ENCODE measurements around the gene TTYH1. TPM values are rescaled to one million over a fixed set of nuclear protein-coding genes. Genes with fewer than 3 reads are reported as not detected.

The TTYH1 gene
- total RNA-seq, 2 donors from 2014 or later, result 1.0 to 2.0 TPM

- peak; percentile 48 for DNase-seq
- WGBS, 2 experiments (ENCODE audit: insufficient coverage in 1 of 2, insufficient read length in 1 of 2), result 92 to 93% methylated on average over 14 to 15 of the region's 15 CpGs
- no peaks in the 10 kb centered on the region for H3K9me3 ChIP-seq (ENCODE audit: control insufficient read depth, low read length)
- H3K27ac ChIP-seq (ENCODE audit: low read depth, low read length), result no peak overlapping the region
- Mint-ChIP-seq H3K4me1 (no peaks in the 10 kb centered on the region), H3K4me3 (peak overlapping the region; percentile 68), H3K9me3 (peaks cover 7% of the 10 kb centered on the region), H3K36me3 (ENCODE audit: low read depth) (peaks cover 37% of the 10 kb centered on the region), H3K27me3 (ENCODE audit: insufficient read depth) (peaks cover 17% of the 10 kb centered on the region), H3K27ac (no peak overlapping the region)
- no peaks in the 10 kb centered on the region for H3K27me3 ChIP-seq (ENCODE audit: control insufficient read depth, insufficient read depth, low read length, poor library complexity, severe bottlenecking)
- H3K36me3 ChIP-seq (ENCODE audit: control insufficient read depth, insufficient read depth, low read length), result peaks cover 39% of the 10 kb centered on the region
- H3K9ac ChIP-seq (ENCODE audit: extremely low read depth, low read length, poor library complexity, severe bottlenecking), result no peak overlapping the region
- TF ChIP-seq CTCF (conservative IDR thresholded peaks at IDR 0.05), result no peak
- H3K4me3 ChIP-seq (ENCODE audit: low read length), result peak overlapping the region; percentile 82
- H3K4me1 ChIP-seq (ENCODE audit: control insufficient read depth, insufficient read depth, low read length), result no peaks in the 10 kb centered on the region
Observed at GRCh38 chr19:54462047-54462654, 46.9 kb downstream of the TTYH1 start.

GRCh38 chr19:54462655-54463530 lies 47.6 kb downstream of the TTYH1 start:
- H3K27me3 ChIP-seq (ENCODE audit: control insufficient read depth, insufficient read depth, low read length, poor library complexity, severe bottlenecking), result no peaks in the 10 kb centered on the region
- 12 to 24% methylated on average over 22 to 91 of the region's 91 CpGs for WGBS, 2 experiments (ENCODE audit: insufficient coverage in 1 of 2, insufficient read length in 1 of 2)
- H3K9me3 Mint-ChIP-seq, result peaks cover 7% of the 10 kb centered on the region
- H3K4me3 Mint-ChIP-seq, result peak overlapping the region; percentile 68
- DNase-seq, result peak; percentile 91
- H3K9me3 ChIP-seq (ENCODE audit: control insufficient read depth, low read length), result no peaks in the 10 kb centered on the region
- H3K9ac ChIP-seq (ENCODE audit: extremely low read depth, low read length, poor library complexity, severe bottlenecking), result peak overlapping the region; percentile 63
- no peak overlapping the region for H3K27ac Mint-ChIP-seq
- peaks cover 17% of the 10 kb centered on the region for H3K27me3 Mint-ChIP-seq (ENCODE audit: insufficient read depth)
- peaks cover 32% of the 10 kb centered on the region for H3K36me3 ChIP-seq (ENCODE audit: control insufficient read depth, insufficient read depth, low read length)
- no peaks in the 10 kb centered on the region for H3K4me1 ChIP-seq (ENCODE audit: control insufficient read depth, insufficient read depth, low read length)
- H3K36me3 Mint-ChIP-seq (ENCODE audit: low read depth), result peaks cover 31% of the 10 kb centered on the region
- H3K4me1 Mint-ChIP-seq, result no peaks in the 10 kb centered on the region
- H3K27ac ChIP-seq (ENCODE audit: low read depth, low read length), result peak overlapping the region; percentile 70
- H3K4me3 ChIP-seq (ENCODE audit: low read length), result peak overlapping the region; percentile 82
- peak; percentile 67 for TF ChIP-seq CTCF (conservative IDR thresholded peaks at IDR 0.05)

GRCh38 chr19:54463531-54464043 lies 48.3 kb downstream of the TTYH1 start, which contains the start of gene LENG9:
Gene LENG9, minus strand, starts transcription at chr19:54463778. Its CDS starts 252 bp downstream, at chr19:54463526.
- peak within 1 kb of the TSS; percentile 63 for H3K9ac ChIP-seq (ENCODE audit: extremely low read depth, low read length, poor library complexity, severe bottlenecking)

More at GRCh38 chr19:54463531-54464043, 48.3 kb downstream of the TTYH1 start, which contains the start of gene LENG9:
- H3K36me3 ChIP-seq (ENCODE audit: control insufficient read depth, insufficient read depth, low read length), result peaks cover 25% of the 10 kb centered on the region
- H3K27ac ChIP-seq (ENCODE audit: low read depth, low read length), result peak within 1 kb of the TSS; percentile 88
- no peaks in the 10 kb centered on the region for H3K9me3 ChIP-seq (ENCODE audit: control insufficient read depth, low read length)
- no peak for TF ChIP-seq CTCF (conservative IDR thresholded peaks at IDR 0.05)
- peaks cover 7% of the 10 kb centered on the region for H3K9me3 Mint-ChIP-seq
- H3K27me3 ChIP-seq (ENCODE audit: control insufficient read depth, insufficient read depth, low read length, poor library complexity, severe bottlenecking), result peaks cover 5% of the 10 kb centered on the region
- peaks cover 23% of the 10 kb centered on the region for H3K27me3 Mint-ChIP-seq (ENCODE audit: insufficient read depth)
- H3K4me3 Mint-ChIP-seq, result peak within 1 kb of the TSS; percentile 68
- peaks cover 24% of the 10 kb centered on the region for H3K36me3 Mint-ChIP-seq (ENCODE audit: low read depth)
- no peaks in the 10 kb centered on the region for H3K4me1 ChIP-seq (ENCODE audit: control insufficient read depth, insufficient read depth, low read length)
- DNase-seq, result peak; percentile 99
- WGBS, 2 experiments (ENCODE audit: insufficient coverage in 1 of 2, insufficient read length in 1 of 2), result 1 to 2% methylated on average over 15 to 41 of the region's 41 CpGs
- H3K4me1 Mint-ChIP-seq, result no peaks in the 10 kb centered on the region
- H3K4me3 ChIP-seq (ENCODE audit: low read length), result peak within 1 kb of the TSS; percentile 82
- peak within 1 kb of the TSS; percentile 90 for H3K27ac Mint-ChIP-seq
